ENCODE measurements around the gene PIGO. TPM values are rescaled to one million over a fixed set of nuclear protein-coding genes. Genes with fewer than 3 reads are reported as not detected.

The PIGO gene
- total and polyA plus RNA-seq, 9 of the 15 experiments (the other 6 are each of a cell fraction or from before 2014, with no cell fraction given) = 5.4 to 13.7 (median 9.7) TPM

DNA sequence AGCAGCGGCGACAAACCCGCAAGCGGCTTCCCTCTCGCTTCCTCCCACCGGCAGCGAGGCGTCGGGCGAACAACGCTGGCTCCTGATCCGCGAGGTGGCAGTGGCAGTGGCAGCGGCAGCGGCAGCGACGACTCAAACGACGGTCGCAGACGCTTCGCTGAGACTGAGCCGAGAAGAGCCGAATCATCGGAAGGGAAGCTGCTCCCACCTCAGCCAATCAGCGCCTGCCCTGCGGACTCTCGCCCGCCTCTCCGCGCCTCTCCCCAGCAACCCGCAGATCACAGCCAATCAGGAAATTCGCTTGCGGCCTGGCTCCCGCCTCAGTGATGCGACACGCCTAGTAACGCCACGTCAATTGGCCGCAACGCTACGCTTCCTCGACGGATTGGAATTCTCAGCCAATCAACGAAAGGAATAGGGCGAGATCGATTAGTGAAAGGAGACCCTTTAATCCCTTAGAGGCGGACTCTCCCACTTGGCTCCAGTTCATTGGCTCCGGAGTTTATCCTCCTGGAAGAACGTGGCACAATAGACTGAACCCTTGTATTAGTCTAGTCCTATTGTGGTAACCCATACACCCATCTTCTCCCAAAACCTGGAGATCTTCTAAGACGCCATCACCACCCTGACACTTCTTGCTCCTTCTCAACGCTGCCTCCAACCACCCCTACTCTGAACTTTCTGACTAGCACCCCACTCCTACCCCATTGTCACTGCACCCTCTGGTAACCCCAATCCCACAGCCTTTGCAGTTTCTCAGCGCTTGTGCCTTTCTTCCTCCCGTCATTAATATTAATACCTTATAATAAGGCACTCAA is 23.7 kb downstream of the PIGO start, which contains the start of gene VCP (continued):
- TF ChIP-seq, protein P1, sequence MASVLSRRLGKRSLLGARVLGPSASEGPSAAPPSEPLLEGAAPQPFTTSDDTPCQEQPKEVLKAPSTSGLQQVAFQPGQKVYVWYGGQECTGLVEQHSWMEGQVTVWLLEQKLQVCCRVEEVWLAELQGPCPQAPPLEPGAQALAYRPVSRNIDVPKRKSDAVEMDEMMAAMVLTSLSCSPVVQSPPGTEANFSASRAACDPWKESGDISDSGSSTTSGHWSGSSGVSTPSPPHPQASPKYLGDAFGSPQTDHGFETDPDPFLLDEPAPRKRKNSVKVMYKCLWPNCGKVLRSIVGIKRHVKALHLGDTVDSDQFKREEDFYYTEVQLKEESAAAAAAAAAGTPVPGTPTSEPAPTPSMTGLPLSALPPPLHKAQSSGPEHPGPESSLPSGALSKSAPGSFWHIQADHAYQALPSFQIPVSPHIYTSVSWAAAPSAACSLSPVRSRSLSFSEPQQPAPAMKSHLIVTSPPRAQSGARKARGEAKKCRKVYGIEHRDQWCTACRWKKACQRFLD (CRISPR knock-in tag; IDR thresholded peaks at IDR 0.05) = no peak
- TF ChIP-seq YBX1 (IDR thresholded peaks at IDR 0.05) (no peak), SRSF1 (IDR thresholded peaks at IDR 0.05; ENCODE audit: low read depth, low read length) (no peak), NFIC (IDR thresholded peaks at IDR 0.05) (no peak; the same call in 1 of the 2 replicates), ZNF121 (CRISPR knock-in tag; conservative IDR thresholded peaks at IDR 0.05) (no peak), CEBPB (tag; IDR thresholded peaks at IDR 0.05) (no peak), RCOR1 (IDR thresholded peaks at IDR 0.05; ENCODE audit: borderline replicate concordance in 1 of 2, low read depth in 2 of 2, low read length in 2 of 2) (no peak), POLR2G (IDR thresholded peaks at IDR 0.05; ENCODE audit: low read depth, low read length) (peak; percentile 94), ZNF76 (CRISPR knock-in tag; IDR thresholded peaks at IDR 0.05; ENCODE audit: borderline replicate concordance) (no peak), ZNF133 (CRISPR knock-in tag; IDR thresholded peaks at IDR 0.05) (no peak), CCNT2 (IDR thresholded peaks at IDR 0.05; ENCODE audit: borderline replicate concordance, extremely low read depth, insufficient read length, low read depth, low read length) (no peak), MTA3 (IDR thresholded peaks at IDR 0.05; ENCODE audit: borderline replicate concordance) (no peak; the same call in 1 of the 2 replicates), SMARCC2 (IDR thresholded peaks at IDR 0.05; ENCODE audit: low read depth) (no peak), HMG20A (CRISPR knock-in tag; conservative IDR thresholded peaks at IDR 0.05) (no peak), HCFC1 (IDR thresholded peaks at IDR 0.05; ENCODE audit: low read depth, low read length) (no peak)
- TF ChIP-seq, protein P2, sequence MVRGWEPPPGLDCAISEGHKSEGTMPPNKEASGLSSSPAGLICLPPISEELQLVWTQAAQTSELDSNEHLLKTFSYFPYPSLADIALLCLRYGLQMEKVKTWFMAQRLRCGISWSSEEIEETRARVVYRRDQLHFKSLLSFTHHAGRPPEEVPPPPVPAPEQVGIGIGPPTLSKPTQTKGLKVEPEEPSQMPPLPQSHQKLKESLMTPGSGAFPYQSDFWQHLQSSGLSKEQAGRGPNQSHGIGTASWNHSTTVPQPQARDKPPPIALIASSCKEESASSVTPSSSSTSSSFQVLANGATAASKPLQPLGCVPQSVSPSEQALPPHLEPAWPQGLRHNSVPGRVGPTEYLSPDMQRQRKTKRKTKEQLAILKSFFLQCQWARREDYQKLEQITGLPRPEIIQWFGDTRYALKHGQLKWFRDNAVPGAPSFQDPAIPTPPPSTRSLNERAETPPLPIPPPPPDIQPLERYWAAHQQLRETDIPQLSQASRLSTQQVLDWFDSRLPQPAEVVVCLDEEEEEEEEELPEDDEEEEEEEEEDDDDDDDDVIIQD (CRISPR knock-in tag; IDR thresholded peaks at IDR 0.05) = no peak
- TF ChIP-seq, protein P3, sequence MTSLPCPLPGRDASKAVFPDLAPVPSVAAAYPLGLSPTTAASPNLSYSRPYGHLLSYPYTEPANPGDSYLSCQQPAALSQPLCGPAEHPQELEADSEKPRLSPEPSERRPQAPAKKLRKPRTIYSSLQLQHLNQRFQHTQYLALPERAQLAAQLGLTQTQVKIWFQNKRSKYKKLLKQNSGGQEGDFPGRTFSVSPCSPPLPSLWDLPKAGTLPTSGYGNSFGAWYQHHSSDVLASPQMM (CRISPR knock-in tag; IDR thresholded peaks at IDR 0.05) = no peak
- TF ChIP-seq, protein P4, sequence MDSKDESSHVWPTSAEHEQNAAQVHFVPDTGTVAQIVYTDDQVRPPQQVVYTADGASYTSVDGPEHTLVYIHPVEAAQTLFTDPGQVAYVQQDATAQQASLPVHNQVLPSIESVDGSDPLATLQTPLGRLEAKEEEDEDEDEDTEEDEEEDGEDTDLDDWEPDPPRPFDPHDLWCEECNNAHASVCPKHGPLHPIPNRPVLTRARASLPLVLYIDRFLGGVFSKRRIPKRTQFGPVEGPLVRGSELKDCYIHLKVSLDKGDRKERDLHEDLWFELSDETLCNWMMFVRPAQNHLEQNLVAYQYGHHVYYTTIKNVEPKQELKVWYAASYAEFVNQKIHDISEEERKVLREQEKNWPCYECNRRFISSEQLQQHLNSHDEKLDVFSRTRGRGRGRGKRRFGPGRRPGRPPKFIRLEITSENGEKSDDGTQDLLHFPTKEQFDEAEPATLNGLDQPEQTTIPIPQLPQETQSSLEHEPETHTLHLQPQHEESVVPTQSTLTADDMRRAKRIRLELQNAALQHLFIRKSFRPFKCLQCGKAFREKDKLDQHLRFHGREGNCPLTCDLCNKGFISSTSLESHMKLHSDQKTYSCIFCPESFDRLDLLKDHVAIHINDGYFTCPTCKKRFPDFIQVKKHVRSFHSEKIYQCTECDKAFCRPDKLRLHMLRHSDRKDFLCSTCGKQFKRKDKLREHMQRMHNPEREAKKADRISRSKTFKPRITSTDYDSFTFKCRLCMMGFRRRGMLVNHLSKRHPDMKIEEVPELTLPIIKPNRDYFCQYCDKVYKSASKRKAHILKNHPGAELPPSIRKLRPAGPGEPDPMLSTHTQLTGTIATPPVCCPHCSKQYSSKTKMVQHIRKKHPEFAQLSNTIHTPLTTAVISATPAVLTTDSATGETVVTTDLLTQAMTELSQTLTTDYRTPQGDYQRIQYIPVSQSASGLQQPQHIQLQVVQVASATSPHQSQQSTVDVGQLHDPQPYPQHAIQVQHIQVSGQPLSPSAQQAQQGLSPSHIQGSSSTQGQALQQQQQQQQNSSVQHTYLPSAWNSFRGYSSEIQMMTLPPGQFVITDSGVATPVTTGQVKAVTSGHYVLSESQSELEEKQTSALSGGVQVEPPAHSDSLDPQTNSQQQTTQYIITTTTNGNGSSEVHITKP (IDR thresholded peaks at IDR 0.05; ENCODE audit: partially characterized antibody) = peak; percentile 61
- TF ChIP-seq, protein P5, sequence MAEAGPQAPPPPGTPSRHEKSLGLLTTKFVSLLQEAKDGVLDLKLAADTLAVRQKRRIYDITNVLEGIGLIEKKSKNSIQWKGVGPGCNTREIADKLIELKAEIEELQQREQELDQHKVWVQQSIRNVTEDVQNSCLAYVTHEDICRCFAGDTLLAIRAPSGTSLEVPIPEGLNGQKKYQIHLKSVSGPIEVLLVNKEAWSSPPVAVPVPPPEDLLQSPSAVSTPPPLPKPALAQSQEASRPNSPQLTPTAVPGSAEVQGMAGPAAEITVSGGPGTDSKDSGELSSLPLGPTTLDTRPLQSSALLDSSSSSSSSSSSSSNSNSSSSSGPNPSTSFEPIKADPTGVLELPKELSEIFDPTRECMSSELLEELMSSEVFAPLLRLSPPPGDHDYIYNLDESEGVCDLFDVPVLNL (CRISPR knock-in tag; IDR thresholded peaks at IDR 0.05; ENCODE audit: low read depth) = no peak

All from K562 (cell line).